Measurements from ENCODE around the gene NRG2.

DNA sequence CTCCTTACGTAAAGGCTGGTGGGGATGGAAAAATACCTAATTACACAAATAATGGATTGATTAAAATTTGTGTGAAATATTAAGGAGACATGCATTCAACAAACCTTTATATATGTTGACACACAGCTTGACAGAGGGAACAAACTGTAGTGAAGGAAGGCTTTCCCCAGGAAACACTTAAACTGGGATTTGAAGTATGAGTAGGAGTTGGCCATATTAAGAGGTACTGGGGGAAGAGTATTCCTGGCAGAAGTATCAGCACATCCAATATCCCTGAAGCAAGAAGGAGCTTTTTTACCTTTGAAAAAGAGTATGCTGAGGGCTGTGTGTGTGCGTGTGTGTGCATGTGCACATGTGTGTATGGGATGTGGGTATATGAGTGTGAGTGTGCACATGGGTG is 136.4 kb downstream of the NRG2 start:
- TF ChIP-seq, protein P1, sequence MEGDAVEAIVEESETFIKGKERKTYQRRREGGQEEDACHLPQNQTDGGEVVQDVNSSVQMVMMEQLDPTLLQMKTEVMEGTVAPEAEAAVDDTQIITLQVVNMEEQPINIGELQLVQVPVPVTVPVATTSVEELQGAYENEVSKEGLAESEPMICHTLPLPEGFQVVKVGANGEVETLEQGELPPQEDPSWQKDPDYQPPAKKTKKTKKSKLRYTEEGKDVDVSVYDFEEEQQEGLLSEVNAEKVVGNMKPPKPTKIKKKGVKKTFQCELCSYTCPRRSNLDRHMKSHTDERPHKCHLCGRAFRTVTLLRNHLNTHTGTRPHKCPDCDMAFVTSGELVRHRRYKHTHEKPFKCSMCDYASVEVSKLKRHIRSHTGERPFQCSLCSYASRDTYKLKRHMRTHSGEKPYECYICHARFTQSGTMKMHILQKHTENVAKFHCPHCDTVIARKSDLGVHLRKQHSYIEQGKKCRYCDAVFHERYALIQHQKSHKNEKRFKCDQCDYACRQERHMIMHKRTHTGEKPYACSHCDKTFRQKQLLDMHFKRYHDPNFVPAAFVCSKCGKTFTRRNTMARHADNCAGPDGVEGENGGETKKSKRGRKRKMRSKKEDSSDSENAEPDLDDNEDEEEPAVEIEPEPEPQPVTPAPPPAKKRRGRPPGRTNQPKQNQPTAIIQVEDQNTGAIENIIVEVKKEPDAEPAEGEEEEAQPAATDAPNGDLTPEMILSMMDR (IDR thresholded peaks at IDR 0.05): no peak
- no peak for TF ChIP-seq POLR2A (IDR thresholded peaks at IDR 0.05)

Data from adrenal gland (tissue), 5 donors.